Hepatocyte (in vitro differentiated cells): ENCODE results near the gene VWA1.

Experiments used
- EZH2 ChIP-seq: fragments of 200-600 bp; sonication (generic); IDR thresholded peaks from 2 replicates; pipeline ENCODE4 v1.6.1; 2016; ENCODE audit warnings: antibody characterized with exemption, mild to moderate bottlenecking, borderline replicate concordance
- TF ChIP-seq, protein P1 (sequence below): fragments of 200-600 bp; sonication (generic); IDR thresholded peaks from 2 replicates; pipeline ENCODE4 v1.5.1; 2016; ENCODE audit warnings: antibody characterized with exemption, mild to moderate bottlenecking; ENCODE audit not compliant: poor library complexity

DNA sequence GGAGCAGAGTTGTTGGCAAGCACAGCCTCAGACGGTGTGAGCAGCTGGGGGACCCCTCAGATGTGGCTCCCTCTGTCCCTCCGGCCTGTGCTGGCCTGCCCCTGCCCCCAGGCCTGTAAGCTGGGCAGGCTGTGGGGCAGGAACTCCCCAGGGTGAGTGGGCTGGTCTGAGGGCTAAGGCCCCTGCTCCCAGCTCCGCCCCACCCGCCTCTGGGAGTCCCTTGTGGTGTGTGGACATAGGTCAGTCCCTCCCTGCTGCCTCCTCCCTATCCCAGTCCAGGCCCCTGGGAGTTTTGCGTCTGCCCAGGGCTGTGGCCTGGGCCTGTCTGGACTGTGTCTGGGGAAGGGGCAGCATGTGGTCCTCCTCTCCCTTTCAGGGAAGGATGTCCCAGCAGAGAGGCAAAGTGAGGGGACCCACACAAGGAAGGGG, 3.6 kb upstream of the VWA1 start:
- TF ChIP-seq, protein P1, sequence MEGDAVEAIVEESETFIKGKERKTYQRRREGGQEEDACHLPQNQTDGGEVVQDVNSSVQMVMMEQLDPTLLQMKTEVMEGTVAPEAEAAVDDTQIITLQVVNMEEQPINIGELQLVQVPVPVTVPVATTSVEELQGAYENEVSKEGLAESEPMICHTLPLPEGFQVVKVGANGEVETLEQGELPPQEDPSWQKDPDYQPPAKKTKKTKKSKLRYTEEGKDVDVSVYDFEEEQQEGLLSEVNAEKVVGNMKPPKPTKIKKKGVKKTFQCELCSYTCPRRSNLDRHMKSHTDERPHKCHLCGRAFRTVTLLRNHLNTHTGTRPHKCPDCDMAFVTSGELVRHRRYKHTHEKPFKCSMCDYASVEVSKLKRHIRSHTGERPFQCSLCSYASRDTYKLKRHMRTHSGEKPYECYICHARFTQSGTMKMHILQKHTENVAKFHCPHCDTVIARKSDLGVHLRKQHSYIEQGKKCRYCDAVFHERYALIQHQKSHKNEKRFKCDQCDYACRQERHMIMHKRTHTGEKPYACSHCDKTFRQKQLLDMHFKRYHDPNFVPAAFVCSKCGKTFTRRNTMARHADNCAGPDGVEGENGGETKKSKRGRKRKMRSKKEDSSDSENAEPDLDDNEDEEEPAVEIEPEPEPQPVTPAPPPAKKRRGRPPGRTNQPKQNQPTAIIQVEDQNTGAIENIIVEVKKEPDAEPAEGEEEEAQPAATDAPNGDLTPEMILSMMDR = no peak
- no peak for TF ChIP-seq EZH2
